Subcutaneous adipose tissue (tissue), 4 donors: Measurements from ENCODE around the gene GATA3. TPM values are rescaled to one million over a fixed set of nuclear protein-coding genes. Genes with fewer than 3 reads are reported as not detected.

Experiments used
- total RNA-seq, 4 donors: library from RNA; depleted of rRNA; stranded (reverse); fragments of >200 nt; gene quantifications; one replicate each; pipeline ENCODE4 v1.1.0, GENCODE V29; 2016
- TF ChIP-seq, protein P1 (sequence below): fragments of 450-650 bp; IDR thresholded peaks from one replicate; pipeline ENCODE4 v1.5.1; 2016; ENCODE audit warnings: low read depth, mild to moderate bottlenecking, control low read depth, antibody characterized with exemption, moderate library complexity

The GATA3 gene
- total RNA-seq, 4 donors from 2014 or later, result 0.66 to 8.3 (median 3.0) TPM

DNA sequence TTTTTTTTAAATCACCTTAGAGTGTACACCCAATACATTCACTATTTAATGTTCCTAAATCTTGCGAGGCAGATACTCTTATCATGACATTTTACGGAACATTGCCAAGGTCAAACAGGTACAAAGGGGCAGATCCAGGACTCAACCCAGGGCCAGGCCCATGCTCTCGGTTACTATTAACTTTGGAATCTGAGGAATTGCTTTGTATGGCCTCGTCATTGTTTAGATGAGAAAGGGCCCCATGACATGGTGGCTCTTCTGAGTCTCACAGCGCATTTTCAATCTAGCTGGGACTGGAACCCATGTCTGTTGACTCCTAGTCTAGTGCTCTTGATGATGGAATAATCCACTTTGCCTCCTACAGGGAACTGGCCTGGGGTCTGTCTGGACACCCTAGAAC is 59.1 kb downstream of the GATA3 start:
- TF ChIP-seq, protein P1, sequence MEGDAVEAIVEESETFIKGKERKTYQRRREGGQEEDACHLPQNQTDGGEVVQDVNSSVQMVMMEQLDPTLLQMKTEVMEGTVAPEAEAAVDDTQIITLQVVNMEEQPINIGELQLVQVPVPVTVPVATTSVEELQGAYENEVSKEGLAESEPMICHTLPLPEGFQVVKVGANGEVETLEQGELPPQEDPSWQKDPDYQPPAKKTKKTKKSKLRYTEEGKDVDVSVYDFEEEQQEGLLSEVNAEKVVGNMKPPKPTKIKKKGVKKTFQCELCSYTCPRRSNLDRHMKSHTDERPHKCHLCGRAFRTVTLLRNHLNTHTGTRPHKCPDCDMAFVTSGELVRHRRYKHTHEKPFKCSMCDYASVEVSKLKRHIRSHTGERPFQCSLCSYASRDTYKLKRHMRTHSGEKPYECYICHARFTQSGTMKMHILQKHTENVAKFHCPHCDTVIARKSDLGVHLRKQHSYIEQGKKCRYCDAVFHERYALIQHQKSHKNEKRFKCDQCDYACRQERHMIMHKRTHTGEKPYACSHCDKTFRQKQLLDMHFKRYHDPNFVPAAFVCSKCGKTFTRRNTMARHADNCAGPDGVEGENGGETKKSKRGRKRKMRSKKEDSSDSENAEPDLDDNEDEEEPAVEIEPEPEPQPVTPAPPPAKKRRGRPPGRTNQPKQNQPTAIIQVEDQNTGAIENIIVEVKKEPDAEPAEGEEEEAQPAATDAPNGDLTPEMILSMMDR, result no peak

DNA sequence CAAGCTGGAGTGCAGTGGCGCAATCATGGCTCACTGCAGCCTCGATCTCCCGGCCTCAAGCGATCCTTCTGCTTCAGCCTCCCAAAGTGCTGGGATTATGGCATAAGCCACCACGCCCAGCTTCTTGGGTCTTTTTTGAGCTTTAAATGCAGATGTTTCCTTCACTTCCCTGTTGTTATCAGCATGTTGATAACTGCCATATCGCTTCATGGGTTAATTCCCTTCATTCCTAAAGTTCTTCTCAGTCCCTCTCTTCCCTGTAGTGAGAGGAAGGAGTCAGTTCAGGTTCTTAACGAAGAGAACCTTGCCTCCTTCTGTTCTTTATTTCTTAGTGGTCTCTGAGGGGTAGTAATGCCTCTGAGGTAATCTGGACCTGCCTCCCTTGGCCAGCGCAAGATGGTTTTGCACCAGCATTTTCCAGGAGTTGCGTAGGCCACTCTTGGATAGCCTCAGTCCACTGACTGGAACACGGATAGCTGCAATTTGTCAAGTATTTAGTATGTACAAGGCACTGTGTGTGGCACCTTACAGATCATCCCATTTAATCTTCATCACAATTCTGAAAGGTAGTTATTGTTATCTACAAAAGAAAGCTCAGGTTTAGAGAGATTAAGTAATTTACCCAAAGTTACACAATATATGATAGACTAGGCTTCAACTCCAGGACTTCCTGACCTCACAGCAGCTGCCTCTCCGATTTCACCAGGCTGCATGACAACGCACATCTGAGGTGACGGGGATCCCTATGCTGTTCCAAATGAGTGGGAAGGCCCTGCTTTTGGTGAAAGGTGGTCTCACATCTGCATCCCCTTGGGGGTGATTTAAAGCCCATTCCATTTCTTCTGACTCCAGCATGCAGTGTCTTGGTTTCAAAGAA is 60.5 kb downstream of the GATA3 start:
- TF ChIP-seq, protein P1, result no peak

DNA sequence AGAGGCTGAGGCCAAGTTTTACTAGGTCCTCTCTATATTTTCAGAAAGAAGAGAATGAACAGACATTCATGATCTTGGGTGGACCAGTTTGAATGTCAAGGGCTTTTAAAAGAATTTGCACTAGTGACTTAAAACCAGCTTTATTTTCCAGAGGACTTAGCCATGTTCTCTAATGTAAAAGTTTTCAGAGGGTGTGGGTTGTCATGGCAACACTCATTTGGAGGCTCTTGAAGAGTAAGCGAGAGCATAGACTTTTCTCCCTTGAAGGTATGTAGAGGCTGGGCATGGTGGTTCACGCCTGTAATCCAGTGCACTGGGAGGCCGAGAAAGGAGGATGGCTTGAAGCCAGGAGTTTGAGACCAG is 61.1 kb downstream of the GATA3 start:
- TF ChIP-seq, protein P1, result no peak

DNA sequence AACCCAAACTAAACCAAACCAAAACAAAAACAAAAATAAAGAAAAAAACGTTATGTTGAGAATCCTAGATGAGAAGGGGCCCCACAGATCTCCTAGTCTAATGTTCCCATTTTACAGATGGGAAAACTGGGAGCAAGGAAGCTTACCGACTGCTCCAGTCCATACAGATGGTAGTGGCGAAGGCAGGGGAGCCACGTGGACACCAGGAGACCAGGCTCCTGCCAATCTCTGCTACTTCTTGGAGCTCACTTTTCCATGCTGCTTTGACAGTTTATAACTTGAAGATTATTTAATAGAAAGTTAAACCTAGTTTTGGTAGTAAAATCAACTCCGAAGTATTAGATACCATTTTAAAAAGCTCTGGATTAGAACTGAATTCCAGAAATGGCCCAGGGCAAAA is 62.0 kb downstream of the GATA3 start:
- TF ChIP-seq, protein P1, result no peak

DNA sequence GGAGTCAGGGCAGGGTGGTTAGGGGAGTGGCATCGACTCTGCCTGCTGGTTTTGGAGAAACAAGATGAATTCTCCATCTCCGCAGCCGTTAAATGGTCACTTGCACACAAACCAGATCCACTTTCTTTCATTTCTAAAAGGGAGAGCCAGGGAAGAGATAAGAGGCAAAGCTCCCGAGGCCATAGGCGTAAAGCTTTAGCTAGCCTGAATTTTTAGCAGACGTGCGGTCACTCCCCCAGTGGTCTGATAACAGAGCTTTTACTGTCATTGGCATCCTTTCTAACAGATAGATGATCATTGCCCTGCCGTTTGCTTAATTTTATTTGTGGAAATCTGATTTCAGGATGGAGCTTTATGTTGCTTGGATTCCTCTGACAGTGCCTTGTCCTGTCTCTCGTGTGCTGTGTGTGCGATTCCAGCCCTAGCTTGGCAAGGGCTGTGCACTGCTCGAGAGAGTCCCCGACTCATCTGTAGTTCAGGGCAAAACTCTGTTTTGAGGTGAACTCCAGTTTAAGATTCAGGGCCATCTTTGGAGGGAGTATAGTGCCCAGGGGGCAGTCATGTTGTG is 62.5 kb downstream of the GATA3 start:
- TF ChIP-seq, protein P1, result no peak

DNA sequence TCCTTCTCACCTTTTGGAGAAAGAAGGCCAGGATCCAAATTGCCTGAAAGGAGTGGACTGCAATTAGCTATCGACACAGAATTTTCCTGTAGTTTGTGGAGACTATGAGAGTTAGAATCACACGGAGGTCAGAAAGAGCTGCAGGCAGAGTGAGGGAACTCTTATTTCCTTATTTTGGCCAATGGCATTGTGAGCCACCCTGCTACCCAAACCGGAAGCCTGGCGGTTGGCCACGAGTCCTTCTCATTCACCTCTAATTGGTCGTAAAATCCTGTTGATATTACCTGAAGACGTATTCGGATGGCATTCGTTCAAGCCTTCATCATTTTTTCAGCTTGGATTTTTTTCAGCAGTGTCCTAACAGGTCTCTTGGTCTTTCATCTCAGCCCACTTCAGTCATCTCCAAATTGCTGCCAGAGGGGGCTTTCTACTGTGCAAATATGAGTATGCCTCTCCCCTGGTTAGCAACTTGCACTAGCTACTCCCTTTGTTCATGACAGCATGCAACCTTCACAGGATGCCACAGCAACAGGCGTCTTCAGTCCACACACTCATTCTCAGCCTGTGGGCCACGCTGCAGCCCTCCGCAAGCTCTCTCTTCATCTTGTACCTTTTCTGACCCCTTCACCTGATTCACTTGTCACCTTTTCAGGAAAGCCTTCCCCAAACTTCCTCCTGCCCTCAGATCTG is 66.9 kb downstream of the GATA3 start:
- TF ChIP-seq, protein P1, result no peak
